Measurements from ENCODE around the gene FAM83C.

DNA sequence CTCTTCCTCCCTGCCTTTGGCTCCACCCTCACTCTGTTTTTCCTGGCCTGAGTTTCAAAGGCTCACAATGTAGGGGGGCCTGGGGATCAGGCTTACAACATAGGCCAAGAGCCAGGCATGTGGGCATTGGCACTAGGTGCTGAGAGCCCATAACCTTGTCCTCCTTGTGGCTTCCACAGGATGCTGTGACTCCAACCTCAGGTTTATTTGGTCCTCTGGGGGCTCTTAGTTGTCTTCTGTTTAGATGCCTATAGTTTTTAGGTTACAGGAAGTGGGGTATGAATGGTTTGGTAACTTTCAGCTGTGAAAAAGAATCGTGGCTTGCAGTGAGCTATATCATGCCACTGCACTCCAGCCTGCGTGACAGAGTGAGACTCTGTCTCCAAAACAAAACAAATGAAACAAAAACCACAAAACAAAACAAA is 40.2 kb downstream of the FAM83C start:
- TF ChIP-seq CTCF (IDR thresholded peaks at IDR 0.05) (no peak), POLR2A (IDR thresholded peaks at IDR 0.05) (no peak), EP300 (IDR thresholded peaks at IDR 0.05) (no peak)
